GM19328 (cell line): Measurements from ENCODE around the gene PHEX.

Source experiments
- ATAC-seq: cut with Tn5 transposase; IDR thresholded peaks from one replicate; pipeline ENCODE4 v1.9.1; 2021; ENCODE audit warnings: mild to moderate bottlenecking, moderate library complexity; ENCODE audit not compliant: unreplicated experiment

The PHEX gene

GRCh38 chrX:22039541-22039940 lies 7.4 kb downstream of the PHEX start:
- no peak for ATAC-seq

- no peak for ATAC-seq
Observed at GRCh38 chrX:22040184-22040583, 8.1 kb downstream of the PHEX start.

- no peak for ATAC-seq
Observed at GRCh38 chrX:22041907-22042530, 9.9 kb downstream of the PHEX start.

- ATAC-seq = no peak
Observed at GRCh38 chrX:22043872-22044271, 11.7 kb downstream of the PHEX start.

- no peak for ATAC-seq
Observed at GRCh38 chrX:22047468-22047867, 15.3 kb downstream of the PHEX start.

GRCh38 chrX:22053481-22053880 lies 21.4 kb downstream of the PHEX start:
- ATAC-seq = no peak

GRCh38 chrX:22056235-22056634 lies 24.1 kb downstream of the PHEX start:
- ATAC-seq = no peak

- no peak for ATAC-seq
Observed at GRCh38 chrX:22057667-22058066, 25.5 kb downstream of the PHEX start.

GRCh38 chrX:22059775-22060174 lies 27.6 kb downstream of the PHEX start:
- ATAC-seq = no peak

- ATAC-seq = peak; percentile 46
Observed at GRCh38 chrX:22060415-22061280, 28.5 kb downstream of the PHEX start.

- peak; percentile 76 for ATAC-seq
Observed at GRCh38 chrX:22063284-22063683, 31.2 kb downstream of the PHEX start.

GRCh38 chrX:22069586-22069985 lies 37.5 kb downstream of the PHEX start:
- no peak for ATAC-seq

GRCh38 chrX:22073928-22074327 lies 41.8 kb downstream of the PHEX start:
- ATAC-seq = no peak

GRCh38 chrX:22078117-22078516 lies 46.0 kb downstream of the PHEX start:
- ATAC-seq = no peak

- peak; percentile 75 for ATAC-seq
Observed at GRCh38 chrX:22081475-22082092, 49.5 kb downstream of the PHEX start.

- ATAC-seq = no peak
Observed at GRCh38 chrX:22086003-22086402, 53.9 kb downstream of the PHEX start.

- no peak for ATAC-seq
Observed at GRCh38 chrX:22087011-22087557, 55.0 kb downstream of the PHEX start.

- no peak for ATAC-seq
Observed at GRCh38 chrX:22088326-22088725, 56.2 kb downstream of the PHEX start.

- no peak for ATAC-seq
Observed at GRCh38 chrX:22090181-22090580, 58.1 kb downstream of the PHEX start.

GRCh38 chrX:22093550-22093949 lies 61.4 kb downstream of the PHEX start:
- ATAC-seq = no peak

GRCh38 chrX:22095286-22095685 lies 63.2 kb downstream of the PHEX start:
- ATAC-seq = no peak

GRCh38 chrX:22095856-22096255 lies 63.7 kb downstream of the PHEX start:
- no peak for ATAC-seq
